Natural killer cell (primary cell): ENCODE measurements around the gene BTD. TPM values are rescaled to one million over a fixed set of nuclear protein-coding genes. Genes with fewer than 3 reads are reported as not detected.

Source experiments
- ATAC-seq, 3 donors: fragments of 150-1000 bp in 2 of 3; fragments of 200-7000 bp in 1 of 3; cut with Tn5 transposase; 1 replicate in 1 of 3; 2 replicates in 2 of 3; pipeline ENCODE4 v1.10.0; 2021; ENCODE audit warnings: mild to moderate bottlenecking in 2 of 3, moderate library complexity in 2 of 3
- DNase-seq, 2 donors: peaks; one replicate each; pipeline versions ENCODE4 v3.0.0 to v3.0.0-alpha.2; 2013 to 2021; ENCODE audit warnings: mixed read lengths in 1 of 2
- H3K27ac ChIP-seq: one replicate; pipeline ENCODE4 v1.5.1; 2013; ENCODE audit warnings: mild to moderate bottlenecking, low read length
- H3K27me3 ChIP-seq: one replicate; pipeline ENCODE4 v1.6.1; 2013; ENCODE audit warnings: low read length; ENCODE audit not compliant: control insufficient read depth, insufficient read depth
- H3K36me3 ChIP-seq: one replicate; pipeline ENCODE4 v1.6.1; 2013; ENCODE audit warnings: low read length; ENCODE audit not compliant: control insufficient read depth, insufficient read depth
- H3K4me1 ChIP-seq: one replicate; pipeline ENCODE4 v1.6.1; 2013; ENCODE audit warnings: low read length; ENCODE audit not compliant: control insufficient read depth, insufficient read depth
- H3K4me3 ChIP-seq: one replicate; pipeline ENCODE4 v1.5.1; 2013; ENCODE audit warnings: low read length
- H3K9me3 ChIP-seq: one replicate; pipeline ENCODE4 v1.6.1; 2013; ENCODE audit warnings: low read length; ENCODE audit not compliant: control insufficient read depth, insufficient read depth
- H3K27ac Mint-ChIP-seq, 2 donors: one replicate each; pipeline ENCODE4 v1.8.0; 2022; ENCODE audit warnings: mild to moderate bottlenecking in 2 of 2, mixed read lengths in 2 of 2, moderate library complexity in 1 of 2
- H3K27me3 Mint-ChIP-seq, 2 donors: one replicate each; pipeline ENCODE4 v1.8.0; 2022; ENCODE audit warnings: low read depth in 2 of 2, mixed read lengths in 2 of 2
- H3K36me3 Mint-ChIP-seq: one replicate; pipeline ENCODE4 v1.8.0; 2022; ENCODE audit warnings: mixed read lengths
- H3K4me1 Mint-ChIP-seq, 2 donors: one replicate each; pipeline ENCODE4 v1.8.0; 2022; ENCODE audit warnings: mixed read lengths in 2 of 2
- H3K4me3 Mint-ChIP-seq: one replicate; pipeline ENCODE4 v1.8.0; 2022; ENCODE audit warnings: mild to moderate bottlenecking, moderate library complexity, mixed read lengths
- H3K9me3 Mint-ChIP-seq, 2 donors: one replicate each; pipeline ENCODE4 v1.8.0; 2022; ENCODE audit warnings: mixed read lengths in 2 of 2
- WGBS: methylation state at CpG from one replicate; pipeline ENCODE4 v1.1.7; 2013; ENCODE audit warnings: missing lambda C conversion rate; ENCODE audit not compliant: insufficient coverage; 5-methylcytosine and 5-hydroxymethylcytosine counted together
- intact Hi-C: fragments of 100-400 bp; cut with micrococcal nuclease; formaldehyde crosslinking; loops from one replicate; pipeline ENCODE4 v1.14.2; 2022
- total RNA-seq, 4 donors: library from RNA; stranded (reverse); fragments of 120-200 nt in 1 of 4; gene quantifications; one replicate each; pipeline versions ENCODE4 v1.2.3 to v1.2.4, GENCODE V29; 2013 to 2022
- TF ChIP-seq, protein P1 (sequence below): fragments of 200-600 bp; IDR thresholded peaks from one replicate; pipeline ENCODE4 v1.8.0; 2022; ENCODE audit warnings: antibody characterized with exemption

The BTD gene
- total RNA-seq, 3 donors from 2014 or later (not counting 1 experiment from before 2014, with no cell fraction given) = 19.9 to 27.5 (median 23.6) TPM

DNA sequence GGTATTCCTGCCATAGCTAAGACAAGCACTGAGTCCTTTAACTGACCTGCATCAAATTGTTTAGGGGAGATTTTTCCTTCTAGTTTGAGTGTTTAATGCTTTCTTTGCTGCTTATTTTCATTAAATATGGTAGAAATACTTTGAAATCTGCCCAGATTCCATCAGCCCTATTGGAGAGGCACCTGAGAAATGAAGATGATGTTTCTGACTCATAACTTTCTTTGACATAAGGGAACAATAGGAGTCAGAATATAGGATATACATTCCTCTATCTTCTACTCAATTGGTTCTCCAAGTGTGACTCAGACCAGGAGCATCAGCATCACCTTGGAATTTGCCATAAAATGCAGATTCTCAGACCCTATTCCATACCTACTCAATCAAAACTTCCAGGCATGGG, 27.4 kb downstream of the BTD start:
- Mint-ChIP-seq H3K27me3 (no peaks in the 10 kb centered on the region), H3K36me3 (no peaks in the 10 kb centered on the region), H3K9me3 (no peaks in the 10 kb centered on the region), H3K4me3 (no peak overlapping the region), H3K4me1 (peaks cover 28 to 31% of the 10 kb centered on the region in 2 donors), H3K27ac (no peak overlapping the region)
- Histone ChIP-seq H3K36me3 (no peaks in the 10 kb centered on the region), H3K4me3 (no peak overlapping the region), H3K27ac (no peak overlapping the region), H3K9me3 (no peaks in the 10 kb centered on the region), H3K27me3 (no peaks in the 10 kb centered on the region), H3K4me1 (peaks cover 12% of the 10 kb centered on the region)
- ATAC-seq (no peak), DNase-seq (no peak)
- TF ChIP-seq, protein P1, sequence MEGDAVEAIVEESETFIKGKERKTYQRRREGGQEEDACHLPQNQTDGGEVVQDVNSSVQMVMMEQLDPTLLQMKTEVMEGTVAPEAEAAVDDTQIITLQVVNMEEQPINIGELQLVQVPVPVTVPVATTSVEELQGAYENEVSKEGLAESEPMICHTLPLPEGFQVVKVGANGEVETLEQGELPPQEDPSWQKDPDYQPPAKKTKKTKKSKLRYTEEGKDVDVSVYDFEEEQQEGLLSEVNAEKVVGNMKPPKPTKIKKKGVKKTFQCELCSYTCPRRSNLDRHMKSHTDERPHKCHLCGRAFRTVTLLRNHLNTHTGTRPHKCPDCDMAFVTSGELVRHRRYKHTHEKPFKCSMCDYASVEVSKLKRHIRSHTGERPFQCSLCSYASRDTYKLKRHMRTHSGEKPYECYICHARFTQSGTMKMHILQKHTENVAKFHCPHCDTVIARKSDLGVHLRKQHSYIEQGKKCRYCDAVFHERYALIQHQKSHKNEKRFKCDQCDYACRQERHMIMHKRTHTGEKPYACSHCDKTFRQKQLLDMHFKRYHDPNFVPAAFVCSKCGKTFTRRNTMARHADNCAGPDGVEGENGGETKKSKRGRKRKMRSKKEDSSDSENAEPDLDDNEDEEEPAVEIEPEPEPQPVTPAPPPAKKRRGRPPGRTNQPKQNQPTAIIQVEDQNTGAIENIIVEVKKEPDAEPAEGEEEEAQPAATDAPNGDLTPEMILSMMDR = no peak
- intact Hi-C loops = no loop called here

DNA sequence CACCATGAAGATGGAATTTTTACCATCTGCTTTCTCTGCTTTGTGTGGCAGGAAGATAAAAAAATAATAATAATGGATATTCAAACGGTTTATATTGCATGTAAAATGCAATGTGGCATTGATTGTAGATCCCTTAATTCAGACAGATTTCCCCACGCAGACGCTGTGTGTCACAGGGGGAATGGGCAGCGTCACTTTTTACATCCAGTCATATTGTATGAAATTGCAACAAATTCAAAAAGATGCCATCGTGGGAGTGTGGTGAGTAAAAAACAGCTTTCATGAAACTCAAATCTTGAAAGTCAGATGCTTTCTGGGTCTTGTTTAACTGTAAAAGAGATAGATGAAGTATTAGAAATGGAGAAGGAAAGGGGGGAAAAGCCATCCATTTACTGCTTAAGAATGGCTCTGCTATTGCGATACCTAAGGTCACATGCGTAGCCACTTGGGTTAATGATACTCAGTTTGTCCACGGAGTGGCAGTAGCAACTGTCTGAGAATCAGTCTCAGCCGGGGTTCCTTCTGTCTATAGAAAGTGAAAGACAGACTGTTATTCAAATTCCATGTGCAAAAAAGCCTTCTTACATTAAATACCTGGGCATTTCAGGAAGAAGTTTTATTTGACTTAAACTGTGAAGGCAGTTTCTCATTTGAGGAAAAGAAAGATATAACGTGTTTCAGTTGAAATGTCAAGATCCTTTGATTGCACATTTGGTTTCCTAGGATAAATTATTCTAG, 28.5 kb downstream of the BTD start:
- Mint-ChIP-seq H3K36me3 (no peaks in the 10 kb centered on the region), H3K27me3 (no peaks in the 10 kb centered on the region), H3K4me3 (peak overlapping the region; percentile 78), H3K9me3 (no peaks in the 10 kb centered on the region), H3K4me1 (peaks cover 24 to 28% of the 10 kb centered on the region in 2 donors), H3K27ac (peak overlapping the region; percentile 2 to 59)
- Histone ChIP-seq H3K9me3 (no peaks in the 10 kb centered on the region), H3K4me1 (peaks cover 6% of the 10 kb centered on the region), H3K27ac (no peak overlapping the region), H3K36me3 (no peaks in the 10 kb centered on the region), H3K27me3 (no peaks in the 10 kb centered on the region), H3K4me3 (no peak overlapping the region)
- TF ChIP-seq, protein P1 = peak; percentile 75
- ATAC-seq (peak; percentile 98 to 100 (median 100)), DNase-seq (peak; percentile 43 to 87)
- 45% methylated on average over 10 of the region's 10 CpGs for WGBS
- intact Hi-C loops = loop anchor here (1.0 to 2.0 kb wide), 2 partner anchors 182 to 617 kb away; no protein-coding TSS in a partner anchor

DNA sequence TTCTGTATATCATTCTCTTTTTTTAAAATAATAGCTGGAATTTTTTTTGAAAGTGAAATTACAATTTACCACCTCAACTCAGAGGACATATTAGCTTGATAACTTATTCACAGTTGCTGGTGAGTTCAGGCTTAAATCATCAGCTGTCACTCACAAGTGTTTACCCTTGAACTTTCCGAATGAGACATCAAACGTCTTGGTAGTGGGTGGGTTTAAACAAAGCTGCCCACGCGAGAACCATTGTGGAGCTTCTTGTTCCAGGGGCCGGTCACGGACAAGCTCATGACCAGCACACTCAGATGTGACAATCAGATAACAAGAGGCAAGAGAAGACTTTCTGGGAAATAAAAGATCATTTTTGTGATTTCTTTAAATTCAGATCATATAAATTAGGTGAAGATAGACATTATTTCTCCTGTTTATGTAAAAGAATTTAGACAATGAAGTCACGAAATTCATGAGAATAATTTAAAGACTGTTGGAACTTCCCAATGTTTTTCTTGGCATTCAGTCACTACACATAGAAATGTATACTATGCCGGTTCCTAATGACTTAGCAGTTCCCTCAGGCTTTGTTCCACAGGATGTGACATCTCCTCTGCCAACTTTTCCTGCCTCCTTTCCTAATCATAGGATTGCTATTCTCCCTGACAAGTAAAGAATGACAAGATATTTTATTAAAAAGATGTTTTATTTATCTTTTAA, 29.3 kb downstream of the BTD start:
- Histone ChIP-seq H3K4me3 (no peak overlapping the region), H3K4me1 (peaks cover 10% of the 10 kb centered on the region), H3K36me3 (no peaks in the 10 kb centered on the region), H3K27me3 (no peaks in the 10 kb centered on the region), H3K27ac (no peak overlapping the region), H3K9me3 (no peaks in the 10 kb centered on the region)
- H3K9me3 Mint-ChIP-seq = no peaks in the 10 kb centered on the region
- no peaks in the 10 kb centered on the region for H3K36me3 Mint-ChIP-seq
- H3K27me3 Mint-ChIP-seq = no peaks in the 10 kb centered on the region
- peak overlapping the region; percentile 2 to 59 for H3K27ac Mint-ChIP-seq
- intact Hi-C loops = loop anchor here (1.0 to 2.0 kb wide), 2 partner anchors 182 to 616 kb away; no protein-coding TSS in a partner anchor
- DNase-seq (peak in 1 of 2 donors; percentile 17), ATAC-seq (peak in 2 of 3 donors; percentile 11 to 32)
- H3K4me1 Mint-ChIP-seq = peaks cover 28 to 31% of the 10 kb centered on the region in 2 donors
- TF ChIP-seq, protein P1 = no peak
- WGBS = 29% methylated on average over 8 of the region's 8 CpGs
- peak overlapping the region; percentile 78 for H3K4me3 Mint-ChIP-seq
